CD4-positive, alpha-beta T cell (primary cell): ENCODE measurements around the gene TMEM115. TPM values are rescaled to one million over a fixed set of nuclear protein-coding genes. Genes with fewer than 3 reads are reported as not detected.

Source experiments
- ATAC-seq: fragments of 200-7000 bp; cut with Tn5 transposase; one replicate; pipeline ENCODE4 v1.10.0; 2022; ENCODE audit warnings: mild to moderate bottlenecking; ENCODE audit not compliant: poor library complexity
- CTCF ChIA-PET: fragments of 350-600 bp; sonication (Branson Sonifier 250); formaldehyde crosslinking; loops from one replicate; lab custom pipeline; 2021; ENCODE audit warnings: antibody characterized with exemption, inconsistent platforms; lab: Charles Lee
- POLR2A ChIA-PET: fragments of 350-600 bp; sonication (Branson Sonifier 250); formaldehyde crosslinking; loops from one replicate; lab custom pipeline; 2021; ENCODE audit warnings: antibody characterized with exemption, inconsistent platforms; lab: Charles Lee
- DNase-seq, 14 experiments: peaks; one replicate each; pipeline ENCODE4 v3.0.0-alpha.2; 2013 to 2020; ENCODE audit warnings: mixed read lengths in 2 of 14
- H3K27ac ChIP-seq, 2 donors: one replicate each; pipeline versions ENCODE4 v1.5.1 to v1.7.0; 2013; ENCODE audit warnings: low read length in 2 of 2, low read depth in 1 of 2, mild to moderate bottlenecking in 1 of 2
- H3K27me3 ChIP-seq, 2 experiments: 1 replicate in 1 of 2; 2 replicates in 1 of 2; pipeline versions ENCODE4 v1.6.1 to v1.7.0; 2013; ENCODE audit warnings: low read length in 2 of 2, control low read depth in 1 of 2, mild to moderate bottlenecking in 1 of 2, moderate library complexity in 1 of 2; ENCODE audit not compliant: insufficient read depth in 2 of 2, control insufficient read depth in 1 of 2
- H3K36me3 ChIP-seq: one replicate; pipeline ENCODE4 v1.6.1; 2013; ENCODE audit warnings: low read length, control low read depth; ENCODE audit not compliant: insufficient read depth
- H3K4me1 ChIP-seq: one replicate; pipeline ENCODE4 v1.6.1; 2013; ENCODE audit warnings: low read length, control low read depth; ENCODE audit not compliant: insufficient read depth
- H3K4me3 ChIP-seq: one replicate; pipeline ENCODE4 v1.5.1; 2013; ENCODE audit warnings: mild to moderate bottlenecking, low read length, moderate library complexity
- H3K9me3 ChIP-seq, 2 experiments: 1 replicate in 1 of 2; 2 replicates in 1 of 2; pipeline versions ENCODE4 v1.6.1 to v1.7.0; 2013; ENCODE audit warnings: low read length in 2 of 2, mild to moderate bottlenecking in 2 of 2, control low read depth in 1 of 2, moderate library complexity in 1 of 2; ENCODE audit not compliant: control insufficient read depth in 1 of 2, insufficient read depth in 1 of 2
- H3K27ac Mint-ChIP-seq: one replicate; pipeline ENCODE4 v1.8.0; 2020; ENCODE audit warnings: mixed read lengths
- H3K27me3 Mint-ChIP-seq: one replicate; pipeline ENCODE4 v1.8.0; 2021; ENCODE audit warnings: mixed read lengths
- H3K36me3 Mint-ChIP-seq: one replicate; pipeline ENCODE4 v1.8.0; 2021; ENCODE audit warnings: low read depth, mixed read lengths
- H3K4me1 Mint-ChIP-seq: one replicate; pipeline ENCODE4 v1.8.0; 2021; ENCODE audit warnings: low read depth, mixed read lengths
- H3K4me3 Mint-ChIP-seq: one replicate; pipeline ENCODE4 v1.8.0; 2020; ENCODE audit warnings: mild to moderate bottlenecking, mixed read lengths
- H3K9me3 Mint-ChIP-seq: one replicate; pipeline ENCODE4 v1.8.0; 2020; ENCODE audit warnings: mixed read lengths
- CTCF ChIP-seq: fragments of 200-600 bp; IDR thresholded peaks from one replicate; pipeline ENCODE4 v1.8.0; 2022; ENCODE audit warnings: antibody characterized with exemption, mild to moderate bottlenecking
- intact Hi-C, 2 experiments: fragments of 100-400 bp; cut with DNase I in 1 of 2; cut with micrococcal nuclease in 1 of 2; formaldehyde crosslinking; loops; one replicate each; pipeline versions ENCODE4 v1.15.1 to v1.9.0; 2023 to 2025; cut with DNase I, micrococcal nuclease
- total RNA-seq, 174 experiments: library from RNA in 2 of 174; stranded (reverse) in 2 of 174; gene quantifications; one replicate each; pipeline ENCODE4 v1.2.3 and lab custom pipeline; 2021 to 2026

TMEM115 gene
- total RNA-seq, 2 experiments from 2014 or later: 19.0 to 19.9 TPM

GRCh38 chr3:50388016-50388719 lies 28.8 kb upstream of the TMEM115 start:
- Histone ChIP-seq H3K9me3 (no peaks in the 10 kb centered on the region), H3K4me3 (no peak overlapping the region), H3K36me3 (no peaks in the 10 kb centered on the region), H3K27ac (no peak overlapping the region), H3K27me3 (no peaks in the 10 kb centered on the region), H3K4me1 (no peaks in the 10 kb centered on the region)
- no peaks in the 10 kb centered on the region for H3K36me3 Mint-ChIP-seq
- no peak overlapping the region for H3K4me3 Mint-ChIP-seq
- no peak for ATAC-seq
- no peaks in the 10 kb centered on the region for H3K9me3 Mint-ChIP-seq
- POLR2A ChIA-PET: no interaction called here
- CTCF ChIA-PET: no interaction called here
- no peak overlapping the region for H3K27ac Mint-ChIP-seq
- no peak for DNase-seq
- no peaks in the 10 kb centered on the region for H3K4me1 Mint-ChIP-seq
- H3K27me3 Mint-ChIP-seq: no peaks in the 10 kb centered on the region
- no peak for TF ChIP-seq CTCF
- intact Hi-C loops: no loop called here

GRCh38 chr3:50385754-50386153 lies 26.4 kb upstream of the TMEM115 start:
- Mint-ChIP-seq H3K27ac (no peak overlapping the region), H3K27me3 (no peaks in the 10 kb centered on the region)
- TF ChIP-seq CTCF: no peak

GRCh38 chr3:50383750-50384149 lies 24.4 kb upstream of the TMEM115 start:
- no peaks in the 10 kb centered on the region for H3K27me3 Mint-ChIP-seq
- Histone ChIP-seq H3K27me3 (no peaks in the 10 kb centered on the region), H3K4me1 (no peaks in the 10 kb centered on the region), H3K9me3 (no peaks in the 10 kb centered on the region), H3K27ac (no peak overlapping the region), H3K4me3 (no peak overlapping the region), H3K36me3 (no peaks in the 10 kb centered on the region)
- DNase-seq (no peak), ATAC-seq (no peak)
- no peak for TF ChIP-seq CTCF
- H3K36me3 Mint-ChIP-seq: no peaks in the 10 kb centered on the region
- ChIA-PET CTCF (no interaction called here), POLR2A (no interaction called here)
- intact Hi-C loops: no loop called here
- H3K27ac Mint-ChIP-seq: no peak overlapping the region
- no peaks in the 10 kb centered on the region for H3K4me1 Mint-ChIP-seq
- H3K9me3 Mint-ChIP-seq: no peaks in the 10 kb centered on the region
- no peak overlapping the region for H3K4me3 Mint-ChIP-seq

More at GRCh38 chr3:50385754-50386153, 26.4 kb upstream of the TMEM115 start:
- no peaks in the 10 kb centered on the region for H3K27me3 ChIP-seq
- no peaks in the 10 kb centered on the region for H3K36me3 ChIP-seq
- no peaks in the 10 kb centered on the region for H3K9me3 ChIP-seq
- no peaks in the 10 kb centered on the region for H3K4me1 ChIP-seq
- intact Hi-C loops: no loop called here
- no peak overlapping the region for H3K27ac ChIP-seq
- ChIA-PET CTCF (no interaction called here), POLR2A (no interaction called here)
- Mint-ChIP-seq H3K4me1 (no peaks in the 10 kb centered on the region), H3K4me3 (no peak overlapping the region), H3K36me3 (no peaks in the 10 kb centered on the region), H3K9me3 (no peaks in the 10 kb centered on the region)
- ATAC-seq: no peak
- DNase-seq: no peak
- no peak overlapping the region for H3K4me3 ChIP-seq
